ENCODE measurements around the gene TMEM89. TPM values are rescaled to one million over a fixed set of nuclear protein-coding genes. Genes with fewer than 3 reads are reported as not detected.

TMEM89 gene
- total RNA-seq, 1 experiment from 2014 or later: not detected

- no peak for DNase-seq (ENCODE audit: low read depth)
Observed at GRCh38 chr3:48592519-48593087, 29.0 kb downstream of the TMEM89 start.

- DNase-seq (ENCODE audit: low read depth): no peak
Observed at GRCh38 chr3:48591886-48592518, 29.6 kb downstream of the TMEM89 start.

- DNase-seq (ENCODE audit: low read depth): no peak
Observed at GRCh38 chr3:48591436-48591835, 30.1 kb downstream of the TMEM89 start.

- no peak for DNase-seq (ENCODE audit: low read depth)
Observed at GRCh38 chr3:48588230-48588629, 33.3 kb downstream of the TMEM89 start.

GRCh38 chr3:48587686-48588085 lies 33.9 kb downstream of the TMEM89 start:
- DNase-seq (ENCODE audit: low read depth): no peak

GRCh38 chr3:48585411-48585810 lies 36.2 kb downstream of the TMEM89 start:
- DNase-seq (ENCODE audit: low read depth): no peak

GRCh38 chr3:48584836-48585235 lies 36.7 kb downstream of the TMEM89 start:
- DNase-seq (ENCODE audit: low read depth): no peak

GRCh38 chr3:48581621-48582481 lies 39.7 kb downstream of the TMEM89 start:
- DNase-seq (ENCODE audit: low read depth): no peak

- DNase-seq (ENCODE audit: low read depth): no peak
Observed at GRCh38 chr3:48576647-48577046, 44.9 kb downstream of the TMEM89 start.

GRCh38 chr3:48575366-48575765 lies 46.2 kb downstream of the TMEM89 start:
- DNase-seq (ENCODE audit: low read depth): no peak

- DNase-seq (ENCODE audit: low read depth): no peak
Observed at GRCh38 chr3:48573973-48574585, 47.5 kb downstream of the TMEM89 start.

GRCh38 chr3:48572517-48572916 lies 49.1 kb downstream of the TMEM89 start:
- no peak for DNase-seq (ENCODE audit: low read depth)

- no peak for DNase-seq (ENCODE audit: low read depth)
Observed at GRCh38 chr3:48571938-48572337, 49.6 kb downstream of the TMEM89 start.

Other genes starting within 250 kb of the TMEM89 start
- not detected in 2 replicates for gene FBXW12, start 249.6 kb downstream of the TMEM89 start, total RNA-seq (2014; rRNA removed; shearing (Covaris generic))
- 5.8 and 12.3 TPM in 2 replicates for gene PLXNB1, start 191.7 kb downstream of the TMEM89 start, total RNA-seq (2014; rRNA removed; shearing (Covaris generic))
- gene CCDC51, start 181.7 kb downstream of the TMEM89 start, total RNA-seq (2014; rRNA removed; shearing (Covaris generic)): 53.4 and 69.9 TPM in 2 replicates
- 368 and 782 TPM in 2 replicates for gene TMA7, start 181.5 kb downstream of the TMEM89 start, total RNA-seq (2014; rRNA removed; shearing (Covaris generic))
- gene ATRIP, start 175.0 kb downstream of the TMEM89 start, total RNA-seq (2014; rRNA removed; shearing (Covaris generic)): 22.9 and 29.2 TPM in 2 replicates
- 171 and 206 TPM in 2 replicates for gene SHISA5, start 117.6 kb downstream of the TMEM89 start, total RNA-seq (2014; rRNA removed; shearing (Covaris generic))
- gene PFKFB4, start 65.0 kb downstream of the TMEM89 start, total RNA-seq (2014; rRNA removed; shearing (Covaris generic)): 23.8 and 27.2 TPM in 2 replicates
- 20.4 and 21.4 TPM in 2 replicates for gene UCN2, start 58.0 kb downstream of the TMEM89 start, total RNA-seq (2014; rRNA removed; shearing (Covaris generic))
- 3.1 and 4.2 TPM in 2 replicates for gene COL7A1, start 26.4 kb downstream of the TMEM89 start, total RNA-seq (2014; rRNA removed; shearing (Covaris generic))
- 359 and 364 TPM in 2 replicates for gene UQCRC1, start 12.1 kb downstream of the TMEM89 start, total RNA-seq (2014; rRNA removed; shearing (Covaris generic))
- 21.9 and 23.6 TPM in 2 replicates for gene SLC26A6, start 13.7 kb upstream of the TMEM89 start, total RNA-seq (2014; rRNA removed; shearing (Covaris generic))
- gene CELSR3, start 41.1 kb upstream of the TMEM89 start, total RNA-seq (2014; rRNA removed; shearing (Covaris generic)): 3.5 and 3.8 TPM in 2 replicates
- gene NCKIPSD, start 64.1 kb upstream of the TMEM89 start, total RNA-seq (2014; rRNA removed; shearing (Covaris generic)): 34.2 and 39.2 TPM in 2 replicates
- 45.8 and 65.7 TPM in 2 replicates for gene IP6K2, start 95.5 kb upstream of the TMEM89 start, total RNA-seq (2014; rRNA removed; shearing (Covaris generic))
- gene PRKAR2A, start 226.1 kb upstream of the TMEM89 start, total RNA-seq (2014; rRNA removed; shearing (Covaris generic)): 34.2 and 42.6 TPM in 2 replicates